Ascending aorta (tissue), 2 donors: Measurements from ENCODE around the gene DLX3. TPM values are rescaled to one million over a fixed set of nuclear protein-coding genes. Genes with fewer than 3 reads are reported as not detected.

Experiments
- DNase-seq, 2 donors: peaks; one replicate each; pipeline ENCODE4 v3.0.0-alpha.2; 2019; ENCODE audit warnings: low spot score in 2 of 2
- H3K27ac ChIP-seq, 2 donors: fragments of 200-600 bp; sonication (generic); one replicate each; pipeline ENCODE4 v1.5.1; 2016 to 2017; ENCODE audit warnings: mild to moderate bottlenecking in 1 of 2
- H3K27me3 ChIP-seq: fragments of 200-600 bp; sonication (generic); one replicate; pipeline ENCODE4 v1.5.1; 2017
- H3K36me3 ChIP-seq, 2 donors: fragments of 200-600 bp; sonication (generic); one replicate each; pipeline ENCODE4 v1.5.1; 2016
- H3K4me1 ChIP-seq, 2 donors: fragments of 200-600 bp; sonication (generic); one replicate each; pipeline ENCODE4 v1.5.1; 2016 to 2017; ENCODE audit warnings: mild to moderate bottlenecking in 1 of 2
- H3K4me3 ChIP-seq, 2 donors: fragments of 200-600 bp; sonication (generic); one replicate each; pipeline ENCODE4 v1.5.1; 2016 to 2017; ENCODE audit warnings: mild to moderate bottlenecking in 1 of 2
- H3K9me3 ChIP-seq, 2 donors: fragments of 200-600 bp; sonication (generic); one replicate each; pipeline ENCODE4 v1.5.1; 2016
- CTCF ChIP-seq, 3 experiments: fragments of 200-600 bp in 2 of 3; fragments of 450-650 bp in 1 of 3; sonication (generic) in 2 of 3; IDR thresholded peaks; one replicate each; pipeline ENCODE4 v1.5.1; 2016 to 2019; ENCODE audit warnings: antibody characterized with exemption in 3 of 3, mild to moderate bottlenecking in 1 of 3, moderate library complexity in 1 of 3
- intact Hi-C: fragments of 100-400 bp; cut with DNase I; formaldehyde crosslinking; loops from one replicate; pipeline ENCODE4 v1.15.1; 2023
- total RNA-seq: library from RNA; depleted of rRNA; stranded (reverse); fragments of >200 nt; gene quantifications from one replicate; pipeline ENCODE4 v1.1.0, GENCODE V29; 2016

The DLX3 gene
- total RNA-seq, 1 donor from 2014 or later = 1.6 TPM

- DNase-seq = no peak
- TF ChIP-seq CTCF (IDR thresholded peaks at IDR 0.05) = no peak
- Histone ChIP-seq H3K36me3 (no peaks in the 10 kb centered on the region), H3K9me3 (no peaks in the 10 kb centered on the region), H3K27ac (no peak overlapping the region), H3K4me3 (no peak overlapping the region), H3K27me3 (peaks cover 5% of the 10 kb centered on the region), H3K4me1 (peaks cover 4 to 11% of the 10 kb centered on the region in 2 donors)
- intact Hi-C loops = no loop called here
These were observed 5.5 kb downstream of the DLX3 start for GRCh38 chr17:49989518-49989880.

GRCh38 chr17:49987681-49988441 is 7.2 kb downstream of the DLX3 start:
- Histone ChIP-seq H3K9me3 (no peaks in the 10 kb centered on the region), H3K27me3 (no peaks in the 10 kb centered on the region), H3K4me1 (peaks cover 0 to 4% of the 10 kb centered on the region in 2 donors), H3K36me3 (no peaks in the 10 kb centered on the region), H3K4me3 (no peak overlapping the region), H3K27ac (no peak overlapping the region)
- DNase-seq = no peak
- intact Hi-C loops = no loop called here
- no peak for TF ChIP-seq CTCF (IDR thresholded peaks at IDR 0.05)

GRCh38 chr17:49987290-49987585 is 7.8 kb downstream of the DLX3 start:
- no peak overlapping the region for H3K27ac ChIP-seq
- H3K9me3 ChIP-seq = no peaks in the 10 kb centered on the region
- H3K4me1 ChIP-seq = peaks cover 0 to 4% of the 10 kb centered on the region in 2 donors
- no peaks in the 10 kb centered on the region for H3K36me3 ChIP-seq
- TF ChIP-seq CTCF (IDR thresholded peaks at IDR 0.05) = no peak
- H3K4me3 ChIP-seq = no peak overlapping the region
- DNase-seq = no peak
- intact Hi-C loops = no loop called here
- no peaks in the 10 kb centered on the region for H3K27me3 ChIP-seq

GRCh38 chr17:49986396-49987289 is 8.4 kb downstream of the DLX3 start:
- Histone ChIP-seq H3K27ac (no peak overlapping the region), H3K4me3 (no peak overlapping the region), H3K4me1 (peaks cover 0 to 4% of the 10 kb centered on the region in 2 donors), H3K27me3 (no peaks in the 10 kb centered on the region), H3K36me3 (no peaks in the 10 kb centered on the region), H3K9me3 (no peaks in the 10 kb centered on the region)
- no peak for TF ChIP-seq CTCF (IDR thresholded peaks at IDR 0.05)
- no peak for DNase-seq
- intact Hi-C loops = no loop called here

- H3K4me1 ChIP-seq = peaks cover 0 to 4% of the 10 kb centered on the region in 2 donors
- intact Hi-C loops = no loop called here
- H3K4me3 ChIP-seq = no peak overlapping the region
- no peaks in the 10 kb centered on the region for H3K27me3 ChIP-seq
- H3K27ac ChIP-seq = no peak overlapping the region
- no peak for DNase-seq
- TF ChIP-seq CTCF (IDR thresholded peaks at IDR 0.05) = no peak
- no peaks in the 10 kb centered on the region for H3K9me3 ChIP-seq
- H3K36me3 ChIP-seq = no peaks in the 10 kb centered on the region
These were observed 9.6 kb downstream of the DLX3 start for GRCh38 chr17:49985310-49985990.
